ENCODE data around the gene RAB24.

RAB24 gene

DNA sequence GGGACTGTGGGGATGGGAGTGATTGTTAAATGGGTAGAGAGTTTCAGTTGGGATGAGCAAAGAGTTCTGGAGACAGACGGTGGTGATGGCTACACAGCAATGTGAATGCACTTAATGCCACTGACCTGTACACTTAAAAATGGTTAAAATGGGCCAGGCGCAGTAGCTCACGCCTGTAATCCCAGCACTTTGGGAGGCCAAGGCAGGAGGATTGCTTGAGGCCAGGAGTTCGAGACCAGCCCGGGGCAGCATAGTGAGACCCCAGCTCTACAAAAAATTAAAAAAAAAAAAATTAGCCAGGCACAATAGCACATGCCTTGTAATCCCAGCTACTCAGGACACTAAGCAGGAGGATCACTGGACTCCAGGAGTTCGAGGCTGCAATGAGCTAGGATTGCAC, 40.3 kb upstream of the RAB24 start:
- TF ChIP-seq, protein P1, sequence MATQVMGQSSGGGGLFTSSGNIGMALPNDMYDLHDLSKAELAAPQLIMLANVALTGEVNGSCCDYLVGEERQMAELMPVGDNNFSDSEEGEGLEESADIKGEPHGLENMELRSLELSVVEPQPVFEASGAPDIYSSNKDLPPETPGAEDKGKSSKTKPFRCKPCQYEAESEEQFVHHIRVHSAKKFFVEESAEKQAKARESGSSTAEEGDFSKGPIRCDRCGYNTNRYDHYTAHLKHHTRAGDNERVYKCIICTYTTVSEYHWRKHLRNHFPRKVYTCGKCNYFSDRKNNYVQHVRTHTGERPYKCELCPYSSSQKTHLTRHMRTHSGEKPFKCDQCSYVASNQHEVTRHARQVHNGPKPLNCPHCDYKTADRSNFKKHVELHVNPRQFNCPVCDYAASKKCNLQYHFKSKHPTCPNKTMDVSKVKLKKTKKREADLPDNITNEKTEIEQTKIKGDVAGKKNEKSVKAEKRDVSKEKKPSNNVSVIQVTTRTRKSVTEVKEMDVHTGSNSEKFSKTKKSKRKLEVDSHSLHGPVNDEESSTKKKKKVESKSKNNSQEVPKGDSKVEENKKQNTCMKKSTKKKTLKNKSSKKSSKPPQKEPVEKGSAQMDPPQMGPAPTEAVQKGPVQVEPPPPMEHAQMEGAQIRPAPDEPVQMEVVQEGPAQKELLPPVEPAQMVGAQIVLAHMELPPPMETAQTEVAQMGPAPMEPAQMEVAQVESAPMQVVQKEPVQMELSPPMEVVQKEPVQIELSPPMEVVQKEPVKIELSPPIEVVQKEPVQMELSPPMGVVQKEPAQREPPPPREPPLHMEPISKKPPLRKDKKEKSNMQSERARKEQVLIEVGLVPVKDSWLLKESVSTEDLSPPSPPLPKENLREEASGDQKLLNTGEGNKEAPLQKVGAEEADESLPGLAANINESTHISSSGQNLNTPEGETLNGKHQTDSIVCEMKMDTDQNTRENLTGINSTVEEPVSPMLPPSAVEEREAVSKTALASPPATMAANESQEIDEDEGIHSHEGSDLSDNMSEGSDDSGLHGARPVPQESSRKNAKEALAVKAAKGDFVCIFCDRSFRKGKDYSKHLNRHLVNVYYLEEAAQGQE (IDR thresholded peaks at IDR 0.05; ENCODE audit: insufficient read depth in 1 of 2, low read depth in 2 of 2, low read length in 2 of 2) = no peak
- TF ChIP-seq TAF1 (IDR thresholded peaks at IDR 0.05; ENCODE audit: borderline replicate concordance, insufficient read depth, low read length) = no peak
- TF ChIP-seq FOXP2 (optimal IDR thresholded peaks at IDR 0.05; ENCODE audit: borderline replicate concordance, extremely low read depth, extremely low read length, insufficient read depth) = no peak
- TF ChIP-seq SIN3A (IDR thresholded peaks at IDR 0.05; ENCODE audit: borderline replicate concordance, insufficient read depth, low read length) = no peak
- no peak for TF ChIP-seq POLR2AphosphoS5 (IDR thresholded peaks at IDR 0.05; ENCODE audit: low read depth, low read length)

DNA sequence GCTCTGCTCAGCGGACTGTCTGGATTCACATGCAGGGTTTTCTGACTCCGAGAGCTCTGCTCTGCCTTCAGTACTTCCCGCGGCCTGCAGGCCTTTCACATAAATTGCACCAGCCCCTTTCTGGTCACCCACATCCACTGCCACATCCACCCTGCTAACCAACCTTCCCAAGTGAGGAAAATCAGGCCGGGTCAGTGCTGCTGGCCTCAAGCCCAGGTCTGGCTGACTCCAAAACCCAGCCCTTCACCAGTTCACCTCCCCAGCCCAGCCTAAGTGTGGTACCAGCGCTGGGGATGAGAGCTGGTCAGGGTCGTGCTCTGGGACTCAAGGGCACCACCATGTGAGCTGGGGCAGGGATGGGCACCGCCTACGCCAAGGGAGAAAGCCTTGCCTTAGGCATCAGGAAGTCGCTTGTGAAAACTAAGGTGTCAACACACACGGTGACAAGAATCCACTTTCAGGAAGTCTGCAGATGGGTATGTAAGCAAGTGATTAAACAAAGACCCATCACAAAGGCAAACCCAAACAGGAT, 35.7 kb upstream of the RAB24 start:
- TF ChIP-seq POLR2AphosphoS5 (IDR thresholded peaks at IDR 0.05; ENCODE audit: low read depth, low read length) = no peak
- no peak for TF ChIP-seq TAF1 (IDR thresholded peaks at IDR 0.05; ENCODE audit: borderline replicate concordance, insufficient read depth, low read length)
- TF ChIP-seq, protein P1 (IDR thresholded peaks at IDR 0.05; ENCODE audit: insufficient read depth in 1 of 2, low read depth in 2 of 2, low read length in 2 of 2) = no peak
- TF ChIP-seq FOXP2 (optimal IDR thresholded peaks at IDR 0.05; ENCODE audit: borderline replicate concordance, extremely low read depth, extremely low read length, insufficient read depth) = no peak
- TF ChIP-seq SIN3A (IDR thresholded peaks at IDR 0.05; ENCODE audit: borderline replicate concordance, insufficient read depth, low read length) = no peak

DNA sequence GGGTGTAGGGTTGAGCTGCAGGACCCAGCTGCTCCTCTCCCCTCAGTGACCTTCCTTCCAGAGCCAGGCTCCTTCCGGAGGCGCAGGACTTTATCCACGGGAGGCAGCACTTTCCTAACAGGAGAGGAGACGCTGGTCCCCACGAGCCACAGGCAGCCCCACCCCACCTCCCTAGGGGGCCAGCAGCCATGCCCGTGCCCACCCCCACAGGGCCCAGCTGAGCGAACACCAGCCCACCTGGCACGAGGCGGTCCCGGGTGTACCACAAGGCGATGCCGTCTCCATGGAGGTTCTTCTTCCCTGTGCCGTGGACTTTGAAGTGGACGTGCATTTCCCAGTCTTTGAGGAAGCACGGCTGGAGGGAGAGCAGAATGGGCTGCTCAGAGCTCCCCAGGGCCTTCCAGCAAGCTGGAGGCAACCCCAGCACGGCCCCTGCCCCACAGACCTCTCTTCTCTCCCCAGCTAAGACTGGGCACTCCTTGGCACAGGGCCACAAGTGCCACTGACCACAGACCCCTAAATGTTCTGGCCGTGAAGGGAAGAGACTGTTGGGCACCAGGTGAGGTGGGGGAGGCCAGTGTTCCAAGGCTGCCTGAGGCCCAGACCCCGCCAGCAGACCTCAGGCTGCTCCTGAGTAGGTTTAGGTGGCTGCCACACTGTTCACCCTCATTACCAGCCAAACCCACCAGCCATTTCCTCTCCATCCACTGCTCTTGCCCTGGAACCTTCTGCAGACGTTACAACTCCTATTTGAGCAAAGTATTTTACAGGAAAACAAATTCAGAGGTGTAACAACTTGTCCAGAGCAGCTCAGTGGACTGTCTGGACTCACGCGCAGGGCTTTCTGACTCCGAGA, 35.0 kb upstream of the RAB24 start:
- TF ChIP-seq, protein P1 (IDR thresholded peaks at IDR 0.05; ENCODE audit: insufficient read depth in 1 of 2, low read depth in 2 of 2, low read length in 2 of 2) = no peak
- TF ChIP-seq FOXP2 (optimal IDR thresholded peaks at IDR 0.05; ENCODE audit: borderline replicate concordance, extremely low read depth, extremely low read length, insufficient read depth) (no peak), TAF1 (IDR thresholded peaks at IDR 0.05; ENCODE audit: borderline replicate concordance, insufficient read depth, low read length) (no peak), SIN3A (IDR thresholded peaks at IDR 0.05; ENCODE audit: borderline replicate concordance, insufficient read depth, low read length) (no peak), POLR2AphosphoS5 (IDR thresholded peaks at IDR 0.05; ENCODE audit: low read depth, low read length) (no peak)

DNA sequence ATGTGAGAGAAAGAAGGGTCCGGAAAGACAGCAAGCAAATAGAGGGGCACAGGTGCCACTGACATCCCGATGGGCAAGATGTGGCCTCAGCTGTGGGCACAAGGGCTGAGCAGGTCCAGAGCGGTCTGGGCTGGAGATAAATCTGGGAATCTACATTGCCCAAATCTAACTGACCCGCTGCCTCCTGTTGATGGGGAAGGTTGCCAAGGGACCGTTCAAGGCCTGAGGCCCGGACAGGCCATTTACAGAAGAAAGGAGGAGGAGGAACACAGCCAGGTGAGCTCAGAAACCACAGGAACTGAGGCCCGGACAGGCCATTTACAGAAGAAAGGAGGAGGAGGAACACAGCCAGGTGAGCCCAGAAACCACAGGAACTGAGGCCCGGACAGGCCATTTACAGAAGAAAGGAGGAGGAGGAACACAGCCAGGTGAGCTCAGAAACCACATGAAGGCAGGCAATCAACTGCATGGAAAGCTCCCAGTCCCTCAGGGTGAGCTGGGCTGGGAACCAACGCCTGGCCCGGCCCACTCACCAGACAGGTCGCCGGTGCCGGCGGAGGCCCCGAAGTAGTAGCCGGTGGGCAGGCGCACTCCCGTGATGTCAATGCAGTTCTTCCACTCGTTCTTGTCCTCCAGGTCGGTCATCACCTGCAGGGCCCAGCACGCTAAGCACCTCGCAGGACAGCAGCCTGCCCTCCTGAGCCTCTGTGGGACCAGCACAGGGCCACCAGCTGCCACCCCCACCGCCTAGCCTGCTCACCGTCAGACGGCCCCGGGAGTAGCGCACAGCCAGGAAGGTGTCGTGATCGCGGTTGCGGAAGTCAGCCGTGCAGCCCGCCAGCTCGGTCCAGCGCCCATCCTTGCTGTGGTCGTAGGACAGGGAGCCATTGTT, 33.3 kb upstream of the RAB24 start:
- TF ChIP-seq, protein P1 (IDR thresholded peaks at IDR 0.05; ENCODE audit: insufficient read depth in 1 of 2, low read depth in 2 of 2, low read length in 2 of 2) = no peak
- TF ChIP-seq TAF1 (IDR thresholded peaks at IDR 0.05; ENCODE audit: borderline replicate concordance, insufficient read depth, low read length) (no peak), POLR2AphosphoS5 (IDR thresholded peaks at IDR 0.05; ENCODE audit: low read depth, low read length) (no peak), SIN3A (IDR thresholded peaks at IDR 0.05; ENCODE audit: borderline replicate concordance, insufficient read depth, low read length) (no peak), FOXP2 (optimal IDR thresholded peaks at IDR 0.05; ENCODE audit: borderline replicate concordance, extremely low read depth, extremely low read length, insufficient read depth) (no peak)

All from PFSK-1 (cell line).